CD8-positive, alpha-beta memory T cell (primary cell): ENCODE data around the gene DAB2IP. TPM values are rescaled to one million over a fixed set of nuclear protein-coding genes. Genes with fewer than 3 reads are reported as not detected.

Experiments used
- CTCF ChIA-PET: fragments of 350-600 bp; sonication (Branson Sonifier 250); formaldehyde crosslinking; loops from one replicate; lab custom pipeline; 2021; ENCODE audit warnings: antibody characterized with exemption; lab: Charles Lee
- POLR2A ChIA-PET: fragments of 350-600 bp; sonication (Branson Sonifier 250); formaldehyde crosslinking; loops from one replicate; lab custom pipeline; 2021; ENCODE audit warnings: antibody characterized with exemption; lab: Charles Lee
- DNase-seq, 5 donors: peaks; one replicate each; pipeline versions ENCODE4 v3.0.0 to v3.0.0-alpha.2; 2020 to 2022; ENCODE audit warnings: mixed read lengths in 1 of 5
- H3K27ac ChIP-seq: one replicate; pipeline ENCODE4 v1.7.0; 2013; ENCODE audit warnings: low read depth, mild to moderate bottlenecking, low read length, moderate library complexity
- H3K27me3 ChIP-seq: 2 replicates; pipeline ENCODE4 v1.7.0; 2013; ENCODE audit warnings: low read length, mild to moderate bottlenecking; ENCODE audit not compliant: insufficient read depth, poor library complexity, severe bottlenecking
- H3K36me3 ChIP-seq: 2 replicates; pipeline ENCODE4 v1.7.0; 2013; ENCODE audit warnings: mild to moderate bottlenecking, low read length, moderate library complexity; ENCODE audit not compliant: insufficient read depth
- H3K4me1 ChIP-seq: 2 replicates; pipeline ENCODE4 v1.7.0; 2013; ENCODE audit warnings: mild to moderate bottlenecking, low read length, moderate library complexity; ENCODE audit not compliant: insufficient read depth
- H3K4me3 ChIP-seq: 2 replicates; pipeline ENCODE4 v1.7.0; 2013; ENCODE audit warnings: mild to moderate bottlenecking, low read length
- H3K9me3 ChIP-seq: 2 replicates; pipeline ENCODE4 v1.7.0; 2013; ENCODE audit warnings: mild to moderate bottlenecking, low read length
- H3K27ac Mint-ChIP-seq, 8 donors: one replicate each; pipeline ENCODE4 v1.8.0; 2020 to 2021; ENCODE audit warnings: mixed read lengths in 8 of 8, mild to moderate bottlenecking in 6 of 8, inconsistent platforms in 3 of 8, moderate library complexity in 3 of 8
- H3K27me3 Mint-ChIP-seq, 2 donors: one replicate each; pipeline ENCODE4 v1.8.0; 2020 to 2021; ENCODE audit warnings: mixed read lengths in 2 of 2, mild to moderate bottlenecking in 1 of 2, moderate library complexity in 1 of 2
- H3K36me3 Mint-ChIP-seq, 3 donors: one replicate each; pipeline ENCODE4 v1.8.0; 2020 to 2021; ENCODE audit warnings: mixed read lengths in 3 of 3, inconsistent platforms in 1 of 3, mild to moderate bottlenecking in 1 of 3
- H3K4me1 Mint-ChIP-seq, 3 donors: one replicate each; pipeline ENCODE4 v1.8.0; 2020 to 2021; ENCODE audit warnings: mixed read lengths in 3 of 3, inconsistent platforms in 1 of 3, mild to moderate bottlenecking in 1 of 3
- H3K4me3 Mint-ChIP-seq, 7 donors: one replicate each; pipeline ENCODE4 v1.8.0; 2020 to 2021; ENCODE audit warnings: mixed read lengths in 7 of 7, mild to moderate bottlenecking in 6 of 7, moderate library complexity in 4 of 7, inconsistent platforms in 2 of 7
- H3K9me3 Mint-ChIP-seq, 5 donors: one replicate each; pipeline ENCODE4 v1.8.0; 2020 to 2022; ENCODE audit warnings: mixed read lengths in 5 of 5, mild to moderate bottlenecking in 3 of 5, moderate library complexity in 2 of 5, inconsistent platforms in 1 of 5
- polyA plus RNA-seq: library from polyadenylated mRNA; unstranded; fragments of 300-500 nt; fragmentation: Illumina TruSeq; gene quantifications from one replicate; pipeline ENCODE4 v1.2.3, GENCODE V29; 2021
- total RNA-seq, 2 experiments: library from RNA; stranded (reverse); gene quantifications; one replicate each; pipeline ENCODE4 v1.2.3, GENCODE V29; 2021

Gene DAB2IP
- total and polyA plus RNA-seq, 3 experiments from 2014 or later, result 0.15 to 0.41 (median 0.27) TPM

- H3K27ac Mint-ChIP-seq, result no peak overlapping the region
- POLR2A ChIA-PET, result no interaction called here
- H3K9me3 Mint-ChIP-seq, result peaks cover 0 to 4% (median 0%) of the 10 kb centered on the region in 5 donors
- H3K27me3 ChIP-seq, result no peaks in the 10 kb centered on the region
- CTCF ChIA-PET, result no interaction called here
- no peaks in the 10 kb centered on the region for H3K36me3 ChIP-seq
- no peaks in the 10 kb centered on the region for H3K4me1 Mint-ChIP-seq
- H3K9me3 ChIP-seq, result no peaks in the 10 kb centered on the region
- H3K27me3 Mint-ChIP-seq, result peaks cover 14 to 42% of the 10 kb centered on the region in 2 donors
- no peaks in the 10 kb centered on the region for H3K36me3 Mint-ChIP-seq
- H3K27ac ChIP-seq, result no peak overlapping the region
- H3K4me3 ChIP-seq, result no peak overlapping the region
- no peaks in the 10 kb centered on the region for H3K4me1 ChIP-seq
- no peak for DNase-seq
- H3K4me3 Mint-ChIP-seq, result no peak overlapping the region
These were observed 14.9 kb downstream of the DAB2IP start for GRCh38 chr9:121666294-121666693.

GRCh38 chr9:121667214-121667613 is 15.8 kb downstream of the DAB2IP start:
- no peak overlapping the region for H3K27ac ChIP-seq

GRCh38 chr9:121667890-121668289 is 16.5 kb downstream of the DAB2IP start:
- peaks cover 15 to 41% of the 10 kb centered on the region in 2 donors for H3K27me3 Mint-ChIP-seq
- Histone ChIP-seq H3K4me3 (no peak overlapping the region), H3K27ac (no peak overlapping the region), H3K27me3 (no peaks in the 10 kb centered on the region), H3K4me1 (no peaks in the 10 kb centered on the region), H3K9me3 (no peaks in the 10 kb centered on the region), H3K36me3 (no peaks in the 10 kb centered on the region)
- CTCF ChIA-PET, result no interaction called here
- H3K27ac Mint-ChIP-seq, result no peak overlapping the region
- H3K4me1 Mint-ChIP-seq, result no peaks in the 10 kb centered on the region
- H3K9me3 Mint-ChIP-seq, result peaks cover 0 to 4% (median 0%) of the 10 kb centered on the region in 5 donors
- H3K4me3 Mint-ChIP-seq, result no peak overlapping the region
- no peaks in the 10 kb centered on the region for H3K36me3 Mint-ChIP-seq
- POLR2A ChIA-PET, result no interaction called here
- no peak for DNase-seq

More at GRCh38 chr9:121667214-121667613, 15.8 kb downstream of the DAB2IP start:
- peaks cover 0 to 4% (median 0%) of the 10 kb centered on the region in 5 donors for H3K9me3 Mint-ChIP-seq
- no peak for DNase-seq
- no peaks in the 10 kb centered on the region for H3K36me3 ChIP-seq
- no peaks in the 10 kb centered on the region for H3K9me3 ChIP-seq
- H3K27me3 Mint-ChIP-seq, result peaks cover 15 to 45% of the 10 kb centered on the region in 2 donors
- POLR2A ChIA-PET, result no interaction called here
- H3K4me1 ChIP-seq, result no peaks in the 10 kb centered on the region
- CTCF ChIA-PET, result no interaction called here
- no peak overlapping the region for H3K4me3 Mint-ChIP-seq
- no peak overlapping the region for H3K4me3 ChIP-seq
- no peaks in the 10 kb centered on the region for H3K27me3 ChIP-seq
- no peak overlapping the region for H3K27ac Mint-ChIP-seq
- no peaks in the 10 kb centered on the region for H3K36me3 Mint-ChIP-seq
- no peaks in the 10 kb centered on the region for H3K4me1 Mint-ChIP-seq

- no peaks in the 10 kb centered on the region for H3K36me3 Mint-ChIP-seq
These were observed 19.0 kb downstream of the DAB2IP start for GRCh38 chr9:121670431-121670830.

GRCh38 chr9:121671612-121672155 is 20.2 kb downstream of the DAB2IP start:
- ChIA-PET POLR2A (no interaction called here), CTCF (no interaction called here)
- Mint-ChIP-seq H3K9me3 (peaks cover 0 to 4% (median 0%) of the 10 kb centered on the region in 5 donors), H3K27ac (no peak overlapping the region), H3K36me3 (no peaks in the 10 kb centered on the region), H3K27me3 (peaks cover 21 to 35% of the 10 kb centered on the region in 2 donors), H3K4me3 (no peak overlapping the region), H3K4me1 (no peaks in the 10 kb centered on the region)
- no peaks in the 10 kb centered on the region for H3K27me3 ChIP-seq
- no peak for DNase-seq
- no peaks in the 10 kb centered on the region for H3K4me1 ChIP-seq
- H3K36me3 ChIP-seq, result no peaks in the 10 kb centered on the region
- no peak overlapping the region for H3K27ac ChIP-seq
- no peaks in the 10 kb centered on the region for H3K9me3 ChIP-seq
- no peak overlapping the region for H3K4me3 ChIP-seq

More at GRCh38 chr9:121670431-121670830, 19.0 kb downstream of the DAB2IP start:
- Histone ChIP-seq H3K36me3 (no peaks in the 10 kb centered on the region), H3K9me3 (no peaks in the 10 kb centered on the region), H3K4me3 (no peak overlapping the region), H3K4me1 (no peaks in the 10 kb centered on the region), H3K27me3 (no peaks in the 10 kb centered on the region), H3K27ac (no peak overlapping the region)
- Mint-ChIP-seq H3K27me3 (peaks cover 21 to 40% of the 10 kb centered on the region in 2 donors), H3K4me1 (no peaks in the 10 kb centered on the region), H3K9me3 (peaks cover 0 to 4% (median 0%) of the 10 kb centered on the region in 5 donors), H3K4me3 (no peak overlapping the region), H3K27ac (no peak overlapping the region)
- DNase-seq, result no peak
- POLR2A ChIA-PET, result no interaction called here
- CTCF ChIA-PET, result no interaction called here

GRCh38 chr9:121672213-121672612 is 20.8 kb downstream of the DAB2IP start:
- H3K9me3 Mint-ChIP-seq, result peaks cover 0 to 4% (median 0%) of the 10 kb centered on the region in 5 donors
- no peak overlapping the region for H3K27ac Mint-ChIP-seq
- Histone ChIP-seq H3K9me3 (no peaks in the 10 kb centered on the region), H3K27me3 (no peaks in the 10 kb centered on the region), H3K4me3 (no peak overlapping the region), H3K36me3 (no peaks in the 10 kb centered on the region), H3K4me1 (no peaks in the 10 kb centered on the region), H3K27ac (no peak overlapping the region)
- H3K27me3 Mint-ChIP-seq, result peaks cover 18 to 35% of the 10 kb centered on the region in 2 donors
- POLR2A ChIA-PET, result no interaction called here
- no peak overlapping the region for H3K4me3 Mint-ChIP-seq
- no peak for DNase-seq
- no peaks in the 10 kb centered on the region for H3K36me3 Mint-ChIP-seq
- CTCF ChIA-PET, result no interaction called here
- H3K4me1 Mint-ChIP-seq, result no peaks in the 10 kb centered on the region

- CTCF ChIA-PET, result interaction anchor here (2.1 kb wide), 1 partner anchor 11 kb away, joined by 6 read pairs; no protein-coding TSS in a partner anchor
- POLR2A ChIA-PET, result no interaction called here
These were observed 21.6 kb downstream of the DAB2IP start for GRCh38 chr9:121672986-121673385.

GRCh38 chr9:121673576-121673975 is 22.1 kb downstream of the DAB2IP start:
- POLR2A ChIA-PET, result no interaction called here
- H3K27ac ChIP-seq, result no peak overlapping the region
- Mint-ChIP-seq H3K36me3 (no peaks in the 10 kb centered on the region), H3K9me3 (peaks cover 0 to 4% (median 0%) of the 10 kb centered on the region in 5 donors), H3K4me1 (no peaks in the 10 kb centered on the region), H3K4me3 (no peak overlapping the region), H3K27me3 (peaks cover 16 to 31% of the 10 kb centered on the region in 2 donors), H3K27ac (no peak overlapping the region)
- no peaks in the 10 kb centered on the region for H3K9me3 ChIP-seq
- CTCF ChIA-PET, result interaction anchor here (2.1 kb wide), 1 partner anchor 10 kb away, joined by 6 read pairs; no protein-coding TSS in a partner anchor
- no peak overlapping the region for H3K4me3 ChIP-seq
- H3K27me3 ChIP-seq, result no peaks in the 10 kb centered on the region
- H3K4me1 ChIP-seq, result no peaks in the 10 kb centered on the region
- no peak for DNase-seq
- H3K36me3 ChIP-seq, result no peaks in the 10 kb centered on the region

More at GRCh38 chr9:121672986-121673385, 21.6 kb downstream of the DAB2IP start:
- H3K27me3 Mint-ChIP-seq, result peaks cover 16 to 31% of the 10 kb centered on the region in 2 donors
- H3K36me3 Mint-ChIP-seq, result no peaks in the 10 kb centered on the region
- no peak overlapping the region for H3K27ac ChIP-seq
- H3K36me3 ChIP-seq, result no peaks in the 10 kb centered on the region
- H3K4me1 Mint-ChIP-seq, result no peaks in the 10 kb centered on the region
- no peak for DNase-seq
- no peaks in the 10 kb centered on the region for H3K4me1 ChIP-seq
- H3K27me3 ChIP-seq, result no peaks in the 10 kb centered on the region
- H3K4me3 Mint-ChIP-seq, result no peak overlapping the region
- H3K4me3 ChIP-seq, result no peak overlapping the region
- H3K9me3 ChIP-seq, result no peaks in the 10 kb centered on the region
- H3K9me3 Mint-ChIP-seq, result peaks cover 0 to 4% (median 0%) of the 10 kb centered on the region in 5 donors
- H3K27ac Mint-ChIP-seq, result no peak overlapping the region
